NCI-H748 (cell line): ENCODE measurements around the gene C9orf78.

Source experiments
- DNase-seq: peaks from one replicate; lab custom pipeline; 2025; ENCODE audit not compliant: unreplicated experiment; lab: John Stamatoyannopoulos, UW

The C9orf78 gene

DNA sequence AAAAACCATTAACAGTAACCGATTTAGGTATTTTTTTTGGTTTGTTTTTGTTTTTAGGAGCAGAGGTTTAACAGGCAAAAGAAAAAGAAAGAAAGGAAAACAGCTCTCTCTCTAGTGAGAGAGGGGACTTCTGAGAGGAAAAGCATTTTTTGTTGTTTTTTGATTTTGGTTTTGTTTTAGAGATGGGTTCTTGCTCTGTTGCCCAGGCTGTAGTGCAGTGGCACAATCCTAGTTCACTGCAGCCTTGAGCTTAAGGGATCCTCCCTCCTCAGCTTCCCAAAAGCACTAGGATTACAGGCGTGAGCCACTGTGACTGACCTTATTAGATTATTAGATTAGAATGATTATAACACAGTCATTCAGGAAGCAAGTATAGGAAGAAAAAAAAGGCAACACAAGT is 10.3 kb upstream of the C9orf78 start:
- DNase-seq = no peak

DNA sequence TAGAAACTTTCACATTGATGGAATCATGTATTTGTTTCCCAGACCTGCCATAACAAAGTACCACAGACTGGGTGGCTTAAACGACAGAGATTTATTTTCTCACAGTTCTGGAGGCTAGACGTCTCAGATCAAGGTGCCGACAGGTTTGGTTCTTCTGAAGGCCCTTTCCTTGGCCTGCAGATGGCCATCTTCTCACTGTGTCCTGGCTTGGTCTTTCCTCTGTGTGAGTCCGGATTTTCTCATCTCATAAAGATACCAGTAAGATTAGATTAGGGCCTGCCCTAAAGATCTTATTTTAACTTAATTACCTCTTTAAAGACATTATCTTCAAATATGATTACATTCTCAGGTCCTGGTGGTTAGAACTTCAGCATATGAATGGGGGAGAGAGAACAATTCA is 6.0 kb upstream of the C9orf78 start:
- no peak for DNase-seq

DNA sequence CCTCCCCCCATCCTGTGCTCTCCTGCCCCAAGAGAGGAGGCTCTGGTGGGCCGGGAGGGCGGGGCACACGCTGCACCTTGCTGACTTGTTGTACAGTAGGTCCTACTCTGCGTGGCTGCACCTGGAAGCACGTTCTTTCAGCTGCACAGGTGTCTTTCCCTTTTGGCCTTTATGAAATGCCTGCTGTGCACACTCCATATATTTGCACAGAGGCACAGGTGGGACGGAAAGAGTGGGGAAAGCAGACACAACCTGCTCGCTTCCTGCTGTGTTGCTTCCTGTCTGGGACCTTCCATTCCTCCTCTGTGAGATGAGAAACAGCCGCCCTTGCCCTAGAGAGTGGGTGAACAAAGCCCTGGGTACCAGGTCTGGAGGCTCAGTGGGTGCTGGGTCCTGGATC is 5.0 kb upstream of the C9orf78 start:
- DNase-seq = peak; percentile 99

DNA sequence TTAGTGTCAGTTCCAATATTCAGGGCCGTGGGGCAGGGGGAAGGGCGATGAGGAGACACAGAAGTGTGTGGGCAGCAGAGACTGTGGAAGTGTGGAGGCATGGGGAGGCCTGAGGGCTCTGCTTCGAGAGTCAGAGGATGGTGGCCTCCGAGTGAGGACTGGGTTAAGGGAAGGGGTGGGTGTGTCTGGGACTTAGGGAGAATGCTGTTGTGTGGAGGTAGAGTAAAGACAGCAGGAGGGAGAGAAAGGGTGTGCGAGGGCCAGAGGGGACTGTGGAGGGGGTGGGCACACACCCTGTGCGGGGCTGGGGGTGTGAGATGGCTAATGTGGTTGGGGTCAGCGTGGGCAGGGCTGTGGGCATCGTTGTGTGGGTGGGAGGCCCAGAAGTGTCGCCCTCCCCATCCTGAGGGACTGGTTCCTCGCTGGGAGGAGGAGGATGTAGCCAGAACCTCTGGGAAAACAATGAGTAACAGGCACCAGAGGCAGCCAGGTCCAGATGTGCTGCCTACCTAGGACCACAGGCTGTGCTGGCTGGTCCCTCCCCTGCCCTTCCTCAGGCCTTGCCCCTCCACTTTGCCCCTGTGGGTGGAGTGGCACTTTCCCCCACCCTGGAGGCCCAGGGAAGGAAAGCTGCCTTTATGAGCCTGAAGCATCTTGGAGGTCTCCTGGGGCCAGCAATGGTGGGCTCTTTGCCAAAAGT is 4.4 kb upstream of the C9orf78 start:
- DNase-seq = no peak

DNA sequence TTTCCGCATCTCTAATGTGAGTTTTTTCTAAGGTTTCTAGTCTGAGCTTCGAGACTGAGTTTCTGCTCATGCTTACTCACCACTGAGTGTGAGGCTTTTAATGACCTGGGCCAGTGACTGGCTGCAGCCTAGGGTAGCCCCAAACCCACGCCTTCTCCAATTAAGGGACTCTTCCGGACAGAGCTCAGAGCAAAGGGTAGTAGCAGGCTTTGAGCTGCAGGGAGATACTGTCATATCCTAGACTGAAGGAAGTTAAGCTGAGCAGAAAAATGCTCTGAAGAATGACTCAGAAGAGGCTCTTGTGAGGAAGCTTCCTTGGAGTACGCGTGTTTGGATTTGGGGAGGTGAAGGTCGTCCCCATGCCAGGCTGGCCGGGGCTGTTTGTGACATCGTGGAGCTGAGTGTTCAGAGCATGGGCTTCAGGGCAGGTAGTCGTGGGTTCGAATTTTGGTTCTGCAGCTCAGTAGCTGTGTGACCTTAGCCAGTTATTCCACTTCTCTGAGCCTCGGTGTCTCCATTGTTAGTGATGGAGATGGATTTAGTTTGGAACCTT is 3.7 kb upstream of the C9orf78 start:
- no peak for DNase-seq

DNA sequence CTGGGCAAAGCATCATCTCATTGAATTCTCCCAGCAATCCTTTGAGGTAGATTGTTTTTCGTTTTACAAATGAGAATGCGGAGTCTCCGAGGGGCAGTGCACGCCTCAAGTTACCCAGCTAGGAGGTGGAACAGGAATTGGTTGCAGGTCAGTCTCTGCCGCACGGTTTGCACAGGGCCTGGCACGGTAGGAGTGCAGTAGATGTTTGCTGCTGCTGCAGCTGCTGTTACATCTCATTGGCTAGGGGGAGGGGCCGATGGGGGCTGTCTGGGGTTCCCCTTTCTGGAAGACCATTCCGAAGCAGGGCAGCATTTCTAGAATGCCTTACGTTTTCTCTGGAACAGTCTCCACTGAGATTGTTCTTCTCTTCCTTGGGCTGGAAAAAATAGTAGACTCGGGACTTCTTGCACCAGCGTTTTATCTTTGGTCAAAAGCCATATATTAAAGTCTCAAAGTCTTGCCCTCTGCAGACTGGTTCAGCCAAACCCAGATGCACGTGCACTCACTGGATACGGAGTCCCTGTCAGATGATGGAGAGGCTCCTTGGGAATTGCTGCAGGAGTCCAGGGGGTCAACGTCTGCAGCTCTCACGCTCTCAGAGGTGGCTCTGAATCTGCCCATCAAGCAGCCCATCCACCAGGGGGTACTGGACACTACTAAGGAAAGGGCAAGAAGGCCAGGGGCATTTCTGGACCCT is 1.4 kb upstream of the C9orf78 start:
- DNase-seq = no peak

DNA sequence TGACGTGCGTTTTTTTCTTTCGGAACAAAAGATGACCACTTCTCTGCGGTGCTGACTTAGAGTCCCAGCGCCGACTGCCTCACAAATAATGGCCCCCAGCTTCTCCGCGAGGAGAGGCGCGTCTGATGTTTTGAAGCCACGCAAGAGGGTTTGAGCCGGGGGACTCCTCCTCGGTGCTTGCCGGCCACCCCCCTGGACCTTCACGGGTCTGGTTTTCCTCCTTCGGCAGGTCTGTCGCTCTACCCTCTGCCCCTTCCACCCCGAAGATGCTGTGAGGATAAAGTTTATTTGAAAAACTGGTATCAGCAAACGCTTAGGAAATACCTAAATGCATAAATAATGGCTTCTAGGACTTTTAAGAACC is 767 bp upstream of the C9orf78 start:
- DNase-seq = no peak

DNA sequence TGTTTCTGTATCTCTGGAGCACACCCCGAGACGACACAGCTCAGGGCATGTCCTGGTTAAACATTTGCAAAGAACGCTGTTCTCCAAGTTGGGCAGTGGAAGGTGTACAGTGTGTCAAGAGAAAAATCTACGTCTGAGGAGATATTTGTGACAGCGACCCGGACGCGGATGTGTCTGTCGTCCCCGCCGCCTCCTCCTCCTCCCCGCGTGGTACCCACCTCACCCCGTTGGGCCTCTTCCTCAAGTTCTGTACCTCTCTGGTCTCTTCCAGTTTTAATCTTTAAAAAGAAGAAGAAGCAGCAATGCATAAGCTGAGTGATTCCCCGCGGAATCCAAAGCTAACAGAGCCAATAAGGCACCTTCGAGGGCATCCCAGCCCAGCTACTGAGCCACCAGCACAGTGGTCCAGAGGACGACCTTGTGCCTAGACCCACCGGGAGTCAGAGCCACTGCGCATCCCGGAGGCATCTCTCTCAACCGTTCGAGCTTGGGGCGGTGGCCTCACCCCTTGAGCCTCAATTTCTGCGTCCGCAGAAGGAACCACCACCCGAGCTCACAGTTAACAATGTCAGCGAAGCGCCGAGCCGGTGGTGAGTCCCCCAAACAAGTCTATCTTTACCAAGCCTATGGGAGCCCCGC is 467 bp downstream of the C9orf78 start:
- no peak for DNase-seq

DNA sequence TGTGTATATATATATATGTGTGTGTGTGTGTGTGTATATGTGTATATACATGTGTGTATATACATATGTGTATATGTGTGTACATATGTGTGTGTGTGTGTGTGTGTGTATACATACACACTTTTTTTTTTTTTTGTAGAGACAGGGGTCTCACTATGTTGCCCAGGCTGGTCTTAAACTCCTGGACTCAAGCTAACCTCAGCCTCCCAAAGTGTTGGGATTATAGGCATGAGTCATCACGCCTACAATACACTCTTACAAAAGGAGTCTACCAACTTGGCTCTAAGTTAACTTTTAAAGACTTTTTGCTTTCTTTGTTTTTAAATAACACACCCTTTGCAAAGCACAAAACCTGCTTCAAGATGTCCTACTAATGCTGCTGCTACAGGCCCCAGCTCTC is 2.1 kb downstream of the C9orf78 start:
- no peak for DNase-seq

DNA sequence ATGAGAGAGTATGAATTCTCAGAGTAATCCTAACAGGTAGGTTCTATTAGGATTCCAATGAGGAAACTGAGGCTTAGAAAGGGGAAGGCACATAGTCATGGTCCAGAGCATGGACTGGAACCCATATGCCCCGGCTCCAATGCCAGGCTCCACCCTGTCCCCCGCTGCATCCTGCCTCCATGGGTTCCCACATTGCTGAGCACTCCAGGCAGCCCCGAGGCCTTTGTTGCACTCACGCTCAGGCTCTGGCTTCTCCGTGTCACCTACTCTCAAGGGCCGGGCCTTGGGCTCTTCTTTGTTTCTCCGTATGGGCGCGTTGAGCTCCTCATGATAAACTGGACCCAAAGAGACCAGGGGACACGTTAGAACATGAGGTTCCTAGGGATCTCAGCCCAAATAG is 6.1 kb downstream of the C9orf78 start:
- no peak for DNase-seq

DNA sequence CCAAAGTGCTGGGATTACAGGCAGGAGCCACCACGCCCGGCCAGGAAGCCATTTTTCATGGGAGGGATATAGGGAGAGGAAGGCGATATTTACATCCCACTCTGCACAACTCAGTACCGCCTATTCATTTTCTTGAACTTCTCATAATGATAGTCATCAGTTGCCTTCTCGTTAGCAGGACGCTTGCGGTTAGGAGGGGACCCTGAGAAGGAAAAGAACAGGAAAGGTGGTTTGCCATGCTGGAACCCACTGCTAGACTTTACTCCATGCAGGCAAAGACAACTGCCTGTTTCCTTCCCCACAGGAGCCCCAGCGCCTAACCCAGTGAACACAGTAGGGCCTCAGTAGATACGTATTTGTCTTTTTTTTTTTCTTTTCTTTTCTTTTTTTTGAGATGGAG is 7.0 kb downstream of the C9orf78 start:
- no peak for DNase-seq

DNA sequence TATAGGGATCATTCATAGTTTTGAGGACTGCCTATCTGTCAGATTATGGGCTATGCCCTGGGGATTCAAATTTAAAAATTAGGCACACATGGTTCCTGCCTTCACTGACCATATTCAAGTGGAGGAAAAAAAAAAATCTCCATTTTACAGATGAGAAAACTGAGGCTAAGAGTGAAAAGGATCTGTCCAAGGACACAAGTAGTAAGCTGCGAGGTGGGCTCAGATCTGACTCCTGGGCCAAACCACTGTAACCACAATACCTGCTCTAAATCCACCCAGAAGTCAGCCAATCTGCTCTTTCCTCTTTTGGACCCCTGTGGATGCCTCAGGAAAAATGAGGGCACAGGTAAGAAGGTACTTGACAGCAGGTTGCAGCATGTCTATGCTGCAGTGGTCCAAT is 8.3 kb downstream of the C9orf78 start:
- no peak for DNase-seq

DNA sequence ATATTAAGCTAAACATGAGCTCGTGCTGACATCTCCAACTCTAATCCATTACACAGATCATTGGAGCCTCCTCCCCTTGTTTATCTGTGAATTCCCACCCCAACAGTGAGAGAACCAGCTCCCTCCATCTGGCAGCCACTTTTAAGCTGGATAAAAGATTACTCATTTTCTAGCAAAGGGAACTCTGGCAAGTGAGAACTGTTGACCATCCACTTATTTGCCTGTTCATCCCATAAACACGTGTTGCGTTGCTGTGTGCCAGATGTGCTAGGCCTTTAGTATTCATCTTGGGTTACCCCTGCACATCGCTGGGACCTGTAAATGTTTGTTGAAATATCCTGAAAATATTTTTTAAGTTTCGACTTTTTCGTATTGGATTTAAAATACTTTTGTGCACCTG is 8.7 kb downstream of the C9orf78 start:
- DNase-seq = no peak

DNA sequence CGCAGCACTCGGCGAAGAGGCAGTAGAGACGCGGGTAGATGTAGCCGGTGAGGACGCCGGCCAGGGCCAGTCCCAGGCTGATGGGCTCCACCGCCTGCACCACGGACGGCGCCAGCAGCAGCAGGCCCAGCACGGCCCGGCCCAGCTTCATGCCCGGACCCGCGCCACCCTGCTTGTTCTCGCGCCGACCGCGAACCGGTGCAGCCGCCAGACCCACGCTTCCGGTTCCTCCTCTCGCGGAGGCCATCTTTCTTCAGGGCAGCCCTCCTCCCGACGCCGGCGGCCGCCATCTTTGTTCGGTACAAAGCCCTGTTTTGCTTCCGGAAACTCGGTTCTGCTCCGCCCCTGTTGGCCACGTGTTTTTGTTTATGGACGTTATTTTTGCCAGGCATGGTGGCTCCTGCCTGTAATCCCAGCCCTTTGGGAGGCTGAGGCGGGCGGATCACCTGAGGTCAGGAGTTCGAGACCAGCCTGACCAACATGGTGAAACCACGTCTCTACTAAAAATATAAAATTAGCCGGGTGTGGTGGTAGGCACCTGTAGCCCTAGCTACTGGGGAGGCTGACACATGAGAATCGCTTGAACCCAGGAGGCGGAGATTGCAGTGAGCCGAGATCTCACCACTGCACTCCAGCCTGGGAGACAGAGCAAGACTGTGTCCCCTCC is 11.0 kb downstream of the C9orf78 start, which contains the start of gene TOR1A:
TOR1A (minus strand) TSS at position 202 of the 667 bp plus-strand sequence; CDS start at position 151, 51 bp downstream.
- DNase-seq = peak; percentile 95

DNA sequence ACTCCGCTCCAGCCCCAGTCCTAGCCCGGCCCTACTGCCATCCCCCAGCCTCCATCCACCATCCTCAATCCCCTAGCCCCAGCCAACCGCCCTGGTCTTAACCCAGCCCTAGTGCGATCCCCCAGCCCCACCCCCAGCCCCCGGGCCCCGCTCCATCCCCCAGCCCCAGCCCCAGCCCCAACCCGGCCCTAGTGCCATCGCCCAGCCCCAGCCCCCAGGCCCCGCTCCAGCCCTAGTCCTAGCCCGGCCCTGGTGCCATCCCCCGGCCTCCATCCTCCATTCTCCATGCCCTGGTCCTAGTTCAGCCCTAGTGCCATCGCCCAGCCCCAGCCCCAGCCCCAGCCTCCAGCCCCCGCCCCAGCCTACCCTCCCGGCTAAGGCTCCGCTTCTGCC is 11.5 kb downstream of the C9orf78 start:
- no peak for DNase-seq

DNA sequence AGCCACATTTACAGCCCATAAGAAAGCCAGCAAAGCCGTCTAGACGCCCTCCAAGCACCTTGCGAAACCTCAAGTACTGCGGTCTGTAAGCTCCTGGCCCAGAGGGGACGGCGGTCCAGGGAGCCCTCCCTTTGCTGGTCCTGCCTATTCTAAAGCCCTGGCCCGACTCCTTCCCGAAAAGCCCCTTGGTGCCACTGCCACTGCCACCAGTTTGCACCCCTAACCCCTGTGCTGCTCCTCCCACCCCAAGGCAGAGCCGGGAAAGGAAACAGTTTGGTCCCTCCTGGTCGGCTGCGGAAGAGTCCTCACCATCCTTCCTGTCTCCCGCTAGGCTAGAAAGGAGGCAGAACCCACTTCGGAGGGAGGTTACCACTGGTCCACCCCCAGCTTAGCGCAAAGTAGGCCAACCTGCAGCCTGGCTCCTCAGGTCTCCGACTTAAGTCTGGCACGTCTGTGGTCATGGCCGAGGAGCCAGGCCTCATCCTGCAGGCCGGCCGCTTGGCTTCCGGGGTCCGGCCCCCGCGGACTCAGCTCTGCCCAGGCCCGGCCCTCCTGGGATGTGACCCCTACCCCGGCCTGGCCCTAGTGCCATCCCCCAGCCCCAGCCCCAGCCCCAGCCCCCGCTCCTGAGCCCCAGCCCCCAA is 12.1 kb downstream of the C9orf78 start:
- peak; percentile 32 for DNase-seq

DNA sequence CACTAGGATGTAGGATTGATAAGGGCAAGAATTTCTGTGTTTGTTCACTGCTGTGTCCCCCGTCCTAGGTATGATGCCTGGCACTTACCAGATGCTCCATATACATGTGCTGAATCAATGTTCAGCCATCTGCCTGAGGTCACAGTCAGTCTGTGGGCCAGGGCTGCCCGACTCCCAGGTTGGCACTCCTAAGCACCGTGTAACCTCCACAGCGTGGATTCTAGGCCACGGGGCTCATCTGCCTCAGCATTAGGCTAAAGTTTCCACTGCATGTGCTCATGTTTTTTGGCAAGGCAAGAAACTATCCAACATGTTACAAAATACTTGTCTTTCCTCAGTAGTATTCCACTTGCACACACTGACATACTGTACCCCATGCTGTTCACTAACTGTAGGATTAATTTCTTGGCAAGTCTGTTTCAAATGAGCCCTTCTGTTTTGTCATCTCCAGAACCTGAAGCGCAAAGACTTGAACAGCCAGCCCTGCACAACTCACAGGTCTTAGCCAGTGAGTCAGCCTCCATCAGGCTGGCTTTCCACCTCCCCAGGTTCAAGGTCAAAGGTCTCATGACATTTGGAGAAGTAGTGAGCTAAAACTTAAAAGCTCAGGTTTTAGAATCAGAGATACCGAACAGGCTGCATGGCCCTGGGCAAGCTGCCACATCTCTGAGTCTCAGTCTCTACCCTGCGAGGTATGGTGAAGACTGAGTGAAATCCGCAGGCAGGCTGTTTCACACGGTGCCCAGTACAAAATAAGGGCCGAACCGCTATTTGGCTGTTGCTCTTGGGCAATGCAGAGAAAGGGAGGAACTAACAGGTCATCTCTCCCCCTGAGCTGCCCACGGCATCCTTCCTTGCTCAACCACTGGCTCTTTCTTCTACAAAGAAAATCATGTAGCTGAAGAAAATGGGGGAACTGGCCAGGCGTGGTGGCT is 18.3 kb downstream of the C9orf78 start:
- no peak for DNase-seq

DNA sequence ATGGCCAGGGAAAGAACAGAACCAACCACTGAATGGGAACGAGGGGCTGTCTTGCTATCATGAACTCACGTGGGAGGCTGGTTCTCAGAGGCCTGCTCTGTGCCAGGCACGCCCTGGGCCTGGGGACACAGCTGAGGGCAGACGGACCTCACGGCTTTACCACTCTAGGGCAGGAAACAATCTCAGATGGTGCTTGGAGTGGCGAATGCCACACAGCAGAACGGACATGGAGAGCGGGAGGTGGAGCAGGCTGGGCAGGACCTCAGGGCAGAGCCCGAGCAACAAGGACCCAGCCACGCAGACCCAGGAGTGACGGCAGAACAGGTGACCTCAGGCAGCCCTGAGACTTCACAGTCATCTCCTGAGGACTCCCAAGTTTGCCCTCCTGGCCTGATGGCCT is 19.8 kb downstream of the C9orf78 start:
- DNase-seq = no peak

DNA sequence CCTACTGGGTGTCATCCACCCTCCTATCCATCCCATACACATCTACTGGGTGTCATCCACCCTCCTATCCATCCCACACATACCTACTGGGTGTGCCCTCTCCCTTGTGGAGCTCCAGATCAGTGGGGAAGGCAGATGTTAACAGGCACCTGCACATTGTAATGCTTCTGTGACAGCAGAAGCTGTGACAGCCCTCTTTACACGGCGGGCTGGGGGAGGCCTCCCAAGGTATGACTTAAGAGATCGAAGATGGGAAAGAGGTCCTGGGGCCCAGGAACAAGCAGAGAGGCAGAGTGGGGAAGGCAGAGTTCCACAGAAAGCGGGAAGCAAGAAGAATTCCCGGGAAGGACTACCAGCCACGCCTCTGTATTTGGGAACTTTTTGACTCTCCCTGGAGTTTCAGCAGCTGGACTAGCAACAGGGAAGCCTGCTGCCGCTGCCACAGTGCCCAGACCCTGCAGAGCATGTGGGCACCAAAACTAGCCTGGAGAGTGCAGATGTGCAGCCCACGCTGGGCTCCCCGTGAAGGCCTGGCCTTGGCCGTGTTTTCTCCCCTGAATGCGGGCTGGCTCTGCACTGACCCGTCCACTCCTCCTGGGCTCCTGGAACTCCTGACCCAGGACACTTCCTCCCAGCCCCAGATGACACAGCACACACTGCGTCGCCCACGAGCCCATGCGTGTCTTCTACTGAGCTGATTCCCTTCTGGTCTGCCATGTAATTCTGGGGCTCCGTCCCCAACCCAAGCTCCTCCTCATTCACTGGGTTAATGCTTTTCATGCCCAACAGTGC is 20.4 kb downstream of the C9orf78 start:
- DNase-seq = no peak
